K562 (cell line): Measurements from ENCODE around the gene IFNK. TPM values are rescaled to one million over a fixed set of nuclear protein-coding genes. Genes with fewer than 3 reads are reported as not detected.

ENCODE experiments used
- ATAC-seq: fragments of 200-7000 bp; cut with Tn5 transposase; 3 replicates; pipeline ENCODE4 v1.9.1; 2020; ENCODE audit warnings: moderate library complexity
- BruUV-seq: library from RNA; stranded (reverse); fragments of 400-500 nt; replicated peaks from 2 replicates; lab custom pipeline; 2021; lab: Mats Ljungman, UMichigan
- CTCF ChIA-PET: fragments of 300-600 bp; formaldehyde crosslinking; extraction: SDS; loops from one replicate; lab custom pipeline; 2021; ENCODE audit warnings: low intra/inter-chr PET ratio; lab: Yijun Ruan, JAX
- POLR2A ChIA-PET: fragments of 300-600, 350-650 bp; sonication (Branson Sonifier 250); formaldehyde crosslinking; extraction: SDS; loops from one replicate; lab custom pipeline; 2021; ENCODE audit warnings: antibody characterized with exemption, inconsistent platforms; lab: Yijun Ruan, JAX
- DNase-seq, 4 experiments: peaks; one replicate each; pipeline versions ENCODE4 v3.0.0 to v3.0.0-alpha.2; 2011 to 2018; ENCODE audit warnings: low spot score in 3 of 4, mixed read lengths in 3 of 4; ENCODE audit errors: extremely low read depth in 1 of 4
- FAIRE-seq: peaks from 2 replicates; lab custom pipeline; 2011; peaks lifted over from hg19 to GRCh38; lab: Jason Lieb, UNC
- H2AFZ ChIP-seq: 2 replicates; pipeline ENCODE4 v1.6.0; 2011; ENCODE audit warnings: low read depth, low read length, control low read depth, inconsistent platforms
- H3K27ac ChIP-seq: fragments of 200-600 bp; 3 replicates; pipeline ENCODE4 v1.8.0; 2011; ENCODE audit warnings: low read depth, mild to moderate bottlenecking, control low read depth, inconsistent platforms, low read length, moderate library complexity, mixed read lengths; ENCODE audit errors: extremely low read depth
- H3K27me3 ChIP-seq, 2 experiments: fragments of 300-600 bp in 1 of 2; 2 replicates in 1 of 2; 3 replicates in 1 of 2; pipeline versions ENCODE4 v1.6.0 to v1.8.0; 2011; ENCODE audit warnings: inconsistent platforms in 2 of 2, low read length in 2 of 2, mild to moderate bottlenecking in 1 of 2, mixed read lengths in 1 of 2, moderate library complexity in 1 of 2; ENCODE audit not compliant: control insufficient read depth in 2 of 2, insufficient read depth in 2 of 2
- H3K36me3 ChIP-seq: fragments of 300-600 bp; 3 replicates; pipeline ENCODE4 v1.8.0; 2011; ENCODE audit warnings: mild to moderate bottlenecking, low read length, inconsistent platforms; ENCODE audit not compliant: control insufficient read depth, insufficient read depth
- H3K4me1 ChIP-seq, 2 experiments: fragments of 200-600 bp in 1 of 2; replicated peaks in 1 of 2; 2 replicates in 1 of 2; 3 replicates in 1 of 2; pipeline versions ENCODE4 v1.5.1 to v1.8.0; 2011; ENCODE audit warnings: inconsistent platforms in 2 of 2, low read length in 2 of 2, mild to moderate bottlenecking in 1 of 2, mixed read lengths in 1 of 2, moderate library complexity in 1 of 2; ENCODE audit not compliant: control insufficient read depth in 2 of 2, insufficient read depth in 2 of 2
- H3K4me2 ChIP-seq: 2 replicates; pipeline ENCODE4 v1.6.1; 2011; ENCODE audit warnings: low read length, control low read depth, inconsistent platforms, mixed read lengths; ENCODE audit not compliant: insufficient read depth
- H3K4me3 ChIP-seq: fragments of 200-600 bp; sonication (generic), shearing (Covaris generic); 2 replicates; pipeline ENCODE4 v1.5.1; 2016; ENCODE audit warnings: control low read depth, inconsistent platforms
- H3K79me2 ChIP-seq: fragments of 200-600 bp; 3 replicates; pipeline ENCODE4 v1.8.0; 2011; ENCODE audit warnings: low read length, inconsistent platforms; ENCODE audit not compliant: control insufficient read depth, insufficient read depth
- H3K9ac ChIP-seq, 2 experiments: 2 replicates each; pipeline versions ENCODE4 v1.6.0 to v1.6.1; 2011; ENCODE audit warnings: low read depth in 2 of 2, low read length in 2 of 2, control low read depth in 1 of 2, inconsistent platforms in 1 of 2, mild to moderate bottlenecking in 1 of 2, mixed read lengths in 1 of 2; ENCODE audit not compliant: insufficient read depth in 1 of 2
- H3K9me1 ChIP-seq: one replicate; pipeline ENCODE4 v1.6.0; 2011; ENCODE audit warnings: inconsistent platforms, mild to moderate bottlenecking, low read length, moderate library complexity; ENCODE audit not compliant: control insufficient read depth, insufficient read depth
- H3K9me3 ChIP-seq: replicated peaks from 2 replicates; pipeline ENCODE4 v1.5.1; 2011; ENCODE audit warnings: low read depth, low read length, inconsistent platforms; ENCODE audit not compliant: control insufficient read depth, insufficient read depth
- H4K20me1 ChIP-seq: replicated peaks from 2 replicates; pipeline ENCODE4 v1.6.1; 2011; ENCODE audit warnings: low read length, inconsistent platforms, mixed read lengths; ENCODE audit not compliant: control insufficient read depth, insufficient read depth
- AFF1 ChIP-seq, 2 experiments: fragments of 450-650 bp; IDR thresholded peaks; 2 replicates each; pipeline ENCODE4 v1.6.1; 2018; ENCODE audit warnings: mild to moderate bottlenecking in 2 of 2, low read depth in 1 of 2; ENCODE audit not compliant: partially characterized antibody in 2 of 2
- CUX1 ChIP-seq: fragments of 200-800 bp; sonication (Bioruptor generic); IDR thresholded peaks from 2 replicates; pipeline ENCODE4 v1.6.1; 2016; ENCODE audit warnings: missing genetic modification characterization, missing compliant biosample characterization
- HMGN3 ChIP-seq: IDR thresholded peaks from 2 replicates; pipeline ENCODE4 v1.6.1; 2011; ENCODE audit warnings: borderline replicate concordance, low read depth, mild to moderate bottlenecking, mixed read lengths, low read length; ENCODE audit not compliant: insufficient read length; ENCODE audit errors: extremely low read depth
- NFE2 ChIP-seq: IDR thresholded peaks from 2 replicates; pipeline ENCODE4 v1.6.1; 2014; ENCODE audit warnings: antibody characterized with exemption, low read depth
- PCBP1 ChIP-seq: fragments of 200-400 bp; formaldehyde crosslinking; IDR thresholded peaks from 2 replicates; pipeline ENCODE4 v1.6.1; 2018; ENCODE audit warnings: mild to moderate bottlenecking, low read depth, low read length; ENCODE audit not compliant: poor library complexity, severe bottlenecking
- PKNOX1 ChIP-seq: fragments of 450-650 bp; IDR thresholded peaks from 2 replicates; pipeline ENCODE4 v1.6.1; 2016
- POLR3A ChIP-seq: IDR thresholded peaks from 2 replicates; pipeline ENCODE4 v1.6.1; 2011; ENCODE audit warnings: borderline replicate concordance, mild to moderate bottlenecking, moderate library complexity; ENCODE audit not compliant: insufficient read length, insufficient read depth; ENCODE audit errors: extremely low read depth
- RAD21 ChIP-seq, 2 experiments: fragments of 250-450 bp in 1 of 2; fragments of 450-650 bp in 1 of 2; sonication (Bioruptor Pico) in 1 of 2; formaldehyde crosslinking in 1 of 2; IDR thresholded peaks in 1 of 2; conservative IDR thresholded peaks in 1 of 2; 2 replicates each; pipeline versions ENCODE4 v1.4.0 to v1.8.0; 2020 to 2022; ENCODE audit warnings: mild to moderate bottlenecking in 2 of 2, moderate library complexity in 1 of 2
- SAP30 ChIP-seq: fragments of 200-600 bp; sonication (generic); IDR thresholded peaks from 2 replicates; pipeline ENCODE4 v1.6.1; 2012; ENCODE audit warnings: borderline replicate concordance, low read depth, mild to moderate bottlenecking, moderate library complexity, low read length, control low read depth, inconsistent platforms; ENCODE audit not compliant: insufficient read depth, poor library complexity, severe bottlenecking
- ZNF764 ChIP-seq: fragments of 250-450 bp; sonication (Bioruptor Pico); IDR thresholded peaks from 2 replicates; pipeline ENCODE4 v1.4.0; 2020; ENCODE audit warnings: low read depth, mild to moderate bottlenecking, moderate library complexity
- WGBS: fragments of 100-300 bp; shearing (Covaris generic); methylation state at CpG from one replicate; pipeline ENCODE4 v1.1.6; 2016; ENCODE audit warnings: low coverage, mixed read lengths; ENCODE audit not compliant: insufficient coverage; ENCODE audit errors: missing lambda C conversion rate; 5-methylcytosine and 5-hydroxymethylcytosine counted together
- in situ Hi-C: fragments of 300-500 bp; cut with MboI; formaldehyde crosslinking; loops from 4 replicates; pipeline ENCODE4 v1.15.0; 2018; ENCODE audit warnings: inconsistent platforms, mixed read lengths
- intact Hi-C: fragments of 100-400 bp; cut with micrococcal nuclease; formaldehyde crosslinking; loops from 2 replicates; pipeline ENCODE4 v1.14.2; 2022
- polyA plus RNA-seq, 8 experiments: library from polyadenylated mRNA; depleted of rRNA in 4 of 8; stranded (reverse) in 5 of 8; unstranded in 3 of 8; fragments of >200 nt; fragmentation: Nextera tagmentation in 2 of 8; fragmentation: Illumina TruSeq in 1 of 8; extraction: Ambion mirVana in 2 of 8; extraction: Trizol in 1 of 8; gene quantifications; 2 replicates each; pipeline versions ENCODE4 v1.2.1 to v1.2.3, GENCODE V29; 2011 to 2014; ENCODE audit warnings: inconsistent platforms in 1 of 8, missing spikeins in 1 of 8
- total RNA-seq, 7 experiments: library from RNA; depleted of rRNA in 6 of 7; stranded (reverse); fragments of >200 nt in 6 of 7; fragmentation: Illumina TruSeq in 2 of 7; extraction: Trizol in 2 of 7; gene quantifications; 2 replicates each; pipeline versions ENCODE4 v1.2.1 to v1.2.3, GENCODE V29; 2011 to 2021; ENCODE audit warnings: low replicate concordance in 1 of 7

The IFNK gene
- total and polyA plus RNA-seq, 9 of the 15 experiments (the other 6 are each of a cell fraction or from before 2014, with no cell fraction given) = 0.11 TPM; not detected in 8

GRCh38 chr9:27572566-27572917, 48.5 kb downstream of the IFNK start:
- 0% methylated on average over 4 of the region's 6 CpGs for WGBS
- no peaks in the 10 kb centered on the region for H3K9me1 ChIP-seq
- H3K36me3 ChIP-seq = no peaks in the 10 kb centered on the region
- no peaks in the 10 kb centered on the region for H3K9me3 ChIP-seq
- in situ Hi-C loops = no loop called here
- intact Hi-C loops = no loop called here
- no peaks in the 10 kb centered on the region for H4K20me1 ChIP-seq
- POLR2A ChIA-PET = no interaction called here
- FAIRE-seq = no peak
- CTCF ChIA-PET = no interaction called here
- H3K4me2 ChIP-seq = peak overlapping the region; percentile 77
- DNase-seq = peak in 3 of 4 experiments; percentile 1 to 32 (median 9)
- H3K9ac ChIP-seq = peak overlapping the region; percentile 34 to 86; a peak in 3 of 4 replicates
- H3K27me3 ChIP-seq = no peaks in the 10 kb centered on the region
- BruUV-seq = TSS peak; percentile 67
- H3K4me3 ChIP-seq = peak overlapping the region; percentile 50
- no peaks in the 10 kb centered on the region; a peak in 1 of 5 replicates for H3K4me1 ChIP-seq
- 0 out of 2 replicates have a peak overlapping the region, but pooled peaks have one; percentile 45 for H2AFZ ChIP-seq
- H3K79me2 ChIP-seq = no peaks in the 10 kb centered on the region
- ATAC-seq = peak; percentile 49
- H3K27ac ChIP-seq = 0 out of 3 replicates have a peak overlapping the region, but pooled peaks have one; percentile 48
- TF ChIP-seq ZNF764 (no peak), NFE2 (0 out of 2 replicates have a peak, but pooled peaks have one; percentile 8), RAD21 (CRISPR knock-in tag; conservative IDR thresholded peaks at IDR 0.05 in 1 of 2, IDR thresholded peaks at IDR 0.05 in 1 of 2) (no peak), AFF1 (IDR thresholded peaks at IDR 0.05; ENCODE audit: low read depth in 1 of 2, partially characterized antibody in 2 of 2) (no peak), SAP30 (no peak), PKNOX1 (no peak), CUX1 (CRISPR knock-in tag) (no peak), POLR3A (no peak), HMGN3 (no peak), PCBP1 (no peak)
